ENCODE measurements around the gene SCGB1A1. TPM values are rescaled to one million over a fixed set of nuclear protein-coding genes. Genes with fewer than 3 reads are reported as not detected.
A peak's percentile ranks its signal among the peaks of the same experiment; 100 is the strongest.

Gene SCGB1A1
- total RNA-seq, 3 donors from 2014 or later: not detected

- Histone ChIP-seq H3K4me1 (ENCODE audit: low read depth) (peaks cover 20% of the 10 kb centered on the region), H3K36me3 (ENCODE audit: low read depth) (no peaks in the 10 kb centered on the region), H3K9me3 (no peaks in the 10 kb centered on the region), H3K4me3 (no peak overlapping the region)
- intact Hi-C loops (cut with DNase I, micrococcal nuclease): no loop called here
- DNase-seq (peak in 2 of 3 donors; percentile 53 to 78), ATAC-seq (peak; percentile 68)
- no peak for TF ChIP-seq CTCF (IDR thresholded peaks at IDR 0.05)
Observed at GRCh38 chr11:62402226-62402959, 16.4 kb upstream of the SCGB1A1 start.

GRCh38 chr11:62402960-62403730 is 15.7 kb upstream of the SCGB1A1 start:
- intact Hi-C loops (cut with DNase I, micrococcal nuclease): no loop called here
- TF ChIP-seq CTCF (IDR thresholded peaks at IDR 0.05): no peak
- Histone ChIP-seq H3K4me3 (no peak overlapping the region), H3K36me3 (ENCODE audit: low read depth) (no peaks in the 10 kb centered on the region), H3K4me1 (ENCODE audit: low read depth) (peaks cover 20% of the 10 kb centered on the region), H3K9me3 (no peaks in the 10 kb centered on the region)
- DNase-seq (no peak), ATAC-seq (no peak)

- TF ChIP-seq CTCF (IDR thresholded peaks at IDR 0.05): no peak
- intact Hi-C loops (cut with DNase I, micrococcal nuclease): no loop called here
- ATAC-seq (no peak), DNase-seq (no peak)
- Histone ChIP-seq H3K9me3 (no peaks in the 10 kb centered on the region), H3K4me1 (ENCODE audit: low read depth) (peaks cover 17% of the 10 kb centered on the region), H3K36me3 (ENCODE audit: low read depth) (no peaks in the 10 kb centered on the region), H3K4me3 (no peak overlapping the region)
Observed at GRCh38 chr11:62404435-62404834, 14.4 kb upstream of the SCGB1A1 start.

- H3K36me3 ChIP-seq (ENCODE audit: low read depth): no peaks in the 10 kb centered on the region
- no peaks in the 10 kb centered on the region for H3K9me3 ChIP-seq
- DNase-seq: no peak
- ATAC-seq: peak; percentile 29
- intact Hi-C loops (cut with DNase I, micrococcal nuclease): no loop called here
- H3K4me1 ChIP-seq (ENCODE audit: low read depth): peaks cover 15% of the 10 kb centered on the region
- no peak for TF ChIP-seq CTCF (IDR thresholded peaks at IDR 0.05)
- no peak overlapping the region for H3K4me3 ChIP-seq
Observed at GRCh38 chr11:62404901-62405300, 13.9 kb upstream of the SCGB1A1 start.

GRCh38 chr11:62406034-62406433 is 12.8 kb upstream of the SCGB1A1 start:
- no peak for TF ChIP-seq CTCF (IDR thresholded peaks at IDR 0.05)
- DNase-seq (no peak), ATAC-seq (no peak)
- intact Hi-C loops (cut with DNase I, micrococcal nuclease): no loop called here
- Histone ChIP-seq H3K4me3 (no peak overlapping the region), H3K4me1 (ENCODE audit: low read depth) (peaks cover 10% of the 10 kb centered on the region), H3K36me3 (ENCODE audit: low read depth) (no peaks in the 10 kb centered on the region), H3K9me3 (no peaks in the 10 kb centered on the region)
